ENCODE measurements around the gene IQGAP1.

Gene IQGAP1

GRCh38 chr15:90365414-90366055 lies 22.5 kb upstream of the IQGAP1 start:
- DNase-seq (ENCODE audit: low spot score) (no peak), FAIRE-seq (no peak)

GRCh38 chr15:90367576-90367975 lies 20.5 kb upstream of the IQGAP1 start:
- DNase-seq (ENCODE audit: low spot score), result no peak
- no peak for FAIRE-seq

GRCh38 chr15:90375071-90375470 lies 13.0 kb upstream of the IQGAP1 start:
- FAIRE-seq (no peak), DNase-seq (ENCODE audit: low spot score) (no peak)

GRCh38 chr15:90376789-90377188 lies 11.3 kb upstream of the IQGAP1 start:
- no peak for DNase-seq (ENCODE audit: low spot score)
- no peak for FAIRE-seq

- DNase-seq (ENCODE audit: low spot score) (no peak), FAIRE-seq (no peak)
Measured at GRCh38 chr15:90379263-90379662, 8.8 kb upstream of the IQGAP1 start.

GRCh38 chr15:90381515-90381914 lies 6.5 kb upstream of the IQGAP1 start:
- no peak for DNase-seq (ENCODE audit: low spot score)
- no peak for FAIRE-seq

- no peak for DNase-seq (ENCODE audit: low spot score)
- no peak for FAIRE-seq
Measured at GRCh38 chr15:90382320-90382719, 5.7 kb upstream of the IQGAP1 start.

- no peak for FAIRE-seq
- DNase-seq (ENCODE audit: low spot score), result no peak
Measured at GRCh38 chr15:90386221-90386620, 1.8 kb upstream of the IQGAP1 start.

GRCh38 chr15:90388462-90389380 lies 679 bp downstream of the IQGAP1 start:
- FAIRE-seq, result no peak
- DNase-seq (ENCODE audit: low spot score), result peak; percentile 58

- FAIRE-seq (no peak), DNase-seq (ENCODE audit: low spot score) (no peak)
Measured at GRCh38 chr15:90389513-90389912, 1.5 kb downstream of the IQGAP1 start.

GRCh38 chr15:90393040-90393439 lies 5.0 kb downstream of the IQGAP1 start:
- FAIRE-seq (no peak), DNase-seq (ENCODE audit: low spot score) (no peak)

GRCh38 chr15:90394074-90394473 lies 6.0 kb downstream of the IQGAP1 start:
- FAIRE-seq (no peak), DNase-seq (ENCODE audit: low spot score) (no peak)

GRCh38 chr15:90394748-90395442 lies 6.9 kb downstream of the IQGAP1 start:
- FAIRE-seq (no peak), DNase-seq (ENCODE audit: low spot score) (no peak)

- no peak for DNase-seq (ENCODE audit: low spot score)
- no peak for FAIRE-seq
Measured at GRCh38 chr15:90396321-90396720, 8.3 kb downstream of the IQGAP1 start.

- DNase-seq (ENCODE audit: low spot score) (no peak), FAIRE-seq (no peak)
Measured at GRCh38 chr15:90400005-90400758, 12.1 kb downstream of the IQGAP1 start.

GRCh38 chr15:90400759-90401314 lies 12.8 kb downstream of the IQGAP1 start:
- FAIRE-seq (no peak), DNase-seq (ENCODE audit: low spot score) (peak; percentile 85)

- FAIRE-seq, result no peak
- no peak for DNase-seq (ENCODE audit: low spot score)
Measured at GRCh38 chr15:90401495-90401894, 13.5 kb downstream of the IQGAP1 start.

- FAIRE-seq, result no peak
- peak; percentile 78 for DNase-seq (ENCODE audit: low spot score)
Measured at GRCh38 chr15:90402223-90402622, 14.2 kb downstream of the IQGAP1 start.

GRCh38 chr15:90402767-90403166 lies 14.7 kb downstream of the IQGAP1 start:
- DNase-seq (ENCODE audit: low spot score) (no peak), FAIRE-seq (no peak)

GRCh38 chr15:90405055-90405607 lies 17.1 kb downstream of the IQGAP1 start:
- FAIRE-seq, result no peak
- no peak for DNase-seq (ENCODE audit: low spot score)

GRCh38 chr15:90407336-90407735 lies 19.3 kb downstream of the IQGAP1 start:
- no peak for FAIRE-seq
- no peak for DNase-seq (ENCODE audit: low spot score)
